Vagina (tissue), 2 donors: ENCODE data around the gene EDC4. TPM values are rescaled to one million over a fixed set of nuclear protein-coding genes. Genes with fewer than 3 reads are reported as not detected.

ENCODE experiments used
- DNase-seq, 2 donors: peaks; one replicate each; pipeline ENCODE4 v3.0.0-alpha.2; 2017; ENCODE audit errors: extremely low spot score in 2 of 2
- H3K27ac ChIP-seq: fragments of 200-600 bp; sonication (generic); one replicate; pipeline ENCODE4 v1.5.1; 2019
- H3K27me3 ChIP-seq: fragments of 200-600 bp; sonication (generic); one replicate; pipeline ENCODE4 v1.5.1; 2019
- H3K36me3 ChIP-seq, 2 donors: fragments of 200-600 bp; sonication (generic); one replicate each; pipeline ENCODE4 v1.5.1; 2017 to 2019
- H3K4me1 ChIP-seq: fragments of 200-600 bp; sonication (generic); one replicate; pipeline ENCODE4 v1.5.1; 2019
- H3K4me3 ChIP-seq, 2 donors: fragments of 200-600 bp; sonication (generic); 1 replicate in 1 of 2; 2 replicates in 1 of 2; pipeline ENCODE4 v1.5.1; 2016 to 2019
- H3K9me3 ChIP-seq: fragments of 200-600 bp; sonication (generic); one replicate; pipeline ENCODE4 v1.5.1; 2019
- CTCF ChIP-seq, 3 experiments: fragments of 450-650 bp in 2 of 3; fragments of 200-600 bp in 1 of 3; sonication (generic) in 1 of 3; IDR thresholded peaks; one replicate each; pipeline ENCODE4 v1.5.1; 2017 to 2019; ENCODE audit warnings: antibody characterized with exemption in 3 of 3, mild to moderate bottlenecking in 2 of 3, moderate library complexity in 2 of 3
- POLR2A ChIP-seq, 2 donors: fragments of 450-650 bp; IDR thresholded peaks; one replicate each; pipeline ENCODE4 v1.6.1; 2017; ENCODE audit warnings: antibody characterized with exemption in 2 of 2, mild to moderate bottlenecking in 2 of 2, moderate library complexity in 2 of 2
- POLR2AphosphoS5 ChIP-seq, 2 donors: sonication (generic); formaldehyde crosslinking; IDR thresholded peaks; one replicate each; pipeline ENCODE4 v1.9.0; 2017; ENCODE audit warnings: antibody characterized with exemption in 2 of 2, mild to moderate bottlenecking in 2 of 2, low read depth in 1 of 2; ENCODE audit not compliant: insufficient read depth in 1 of 2
- intact Hi-C: fragments of 100-400 bp; cut with DNase I; formaldehyde crosslinking; loops from one replicate; pipeline ENCODE4 v1.15.1; 2023
- total RNA-seq: library from RNA; depleted of rRNA; stranded (reverse); fragments of >200 nt; gene quantifications from one replicate; pipeline ENCODE4 v1.2.3, GENCODE V29; 2016

Gene EDC4
- total RNA-seq, 1 donor from 2014 or later: 71.9 TPM

GRCh38 chr16:67869653-67870052 is 3.2 kb upstream of the EDC4 start:
- Histone ChIP-seq H3K27me3 (no peaks in the 10 kb centered on the region), H3K4me1 (peaks cover 22% of the 10 kb centered on the region), H3K9me3 (no peaks in the 10 kb centered on the region), H3K36me3 (peaks cover 0 to 50% of the 10 kb centered on the region in 2 donors), H3K27ac (no peak overlapping the region), H3K4me3 (no peak overlapping the region)
- DNase-seq: no peak
- TF ChIP-seq POLR2AphosphoS5 (IDR thresholded peaks at IDR 0.05; ENCODE audit: insufficient read depth in 1 of 2, low read depth in 1 of 2) (no peak), CTCF (IDR thresholded peaks at IDR 0.05) (no peak), POLR2A (IDR thresholded peaks at IDR 0.05) (no peak)
- intact Hi-C loops: no loop called here

DNA sequence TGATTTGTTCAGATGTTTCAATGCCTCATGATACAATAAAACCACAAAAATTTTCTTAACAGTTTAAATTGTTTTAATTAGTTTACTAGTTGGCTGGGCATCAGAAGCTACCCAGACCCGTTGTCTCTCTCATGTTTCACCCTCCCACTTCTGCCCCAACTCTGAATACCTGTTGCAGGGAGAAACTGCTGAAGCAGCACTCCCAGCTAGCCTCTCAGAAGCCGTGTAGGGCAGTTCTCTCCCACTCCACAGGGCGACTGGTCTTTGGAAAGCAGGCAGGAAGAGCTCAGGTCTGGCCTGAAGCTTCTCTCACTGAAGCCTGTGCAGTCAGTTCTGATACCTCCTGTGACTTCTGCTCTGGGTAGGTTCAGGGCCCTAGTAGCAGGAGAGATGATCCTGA is 1.6 kb upstream of the EDC4 start:
- Histone ChIP-seq H3K4me1 (peaks cover 39% of the 10 kb centered on the region), H3K4me3 (no peak overlapping the region), H3K36me3 (peaks cover 0 to 46% of the 10 kb centered on the region in 2 donors), H3K27ac (no peak overlapping the region), H3K27me3 (no peaks in the 10 kb centered on the region), H3K9me3 (no peaks in the 10 kb centered on the region)
- no peak for DNase-seq
- TF ChIP-seq POLR2AphosphoS5 (IDR thresholded peaks at IDR 0.05; ENCODE audit: insufficient read depth in 1 of 2, low read depth in 1 of 2) (no peak), POLR2A (IDR thresholded peaks at IDR 0.05) (no peak), CTCF (IDR thresholded peaks at IDR 0.05) (no peak)
- intact Hi-C loops: no loop called here

- Histone ChIP-seq H3K4me1 (peaks cover 40% of the 10 kb centered on the region), H3K36me3 (peaks cover 0 to 50% of the 10 kb centered on the region in 2 donors), H3K27me3 (no peaks in the 10 kb centered on the region), H3K9me3 (no peaks in the 10 kb centered on the region), H3K27ac (peak overlapping the region; percentile 73), H3K4me3 (peak overlapping the region; percentile 78 to 94)
- no peak for TF ChIP-seq CTCF (IDR thresholded peaks at IDR 0.05)
- no peak for TF ChIP-seq POLR2AphosphoS5 (IDR thresholded peaks at IDR 0.05; ENCODE audit: insufficient read depth in 1 of 2, low read depth in 1 of 2)
- TF ChIP-seq POLR2A (IDR thresholded peaks at IDR 0.05): no peak
- intact Hi-C loops: no loop called here
- DNase-seq: no peak
These were observed 671 bp upstream of the EDC4 start for GRCh38 chr16:67872131-67872630.

DNA sequence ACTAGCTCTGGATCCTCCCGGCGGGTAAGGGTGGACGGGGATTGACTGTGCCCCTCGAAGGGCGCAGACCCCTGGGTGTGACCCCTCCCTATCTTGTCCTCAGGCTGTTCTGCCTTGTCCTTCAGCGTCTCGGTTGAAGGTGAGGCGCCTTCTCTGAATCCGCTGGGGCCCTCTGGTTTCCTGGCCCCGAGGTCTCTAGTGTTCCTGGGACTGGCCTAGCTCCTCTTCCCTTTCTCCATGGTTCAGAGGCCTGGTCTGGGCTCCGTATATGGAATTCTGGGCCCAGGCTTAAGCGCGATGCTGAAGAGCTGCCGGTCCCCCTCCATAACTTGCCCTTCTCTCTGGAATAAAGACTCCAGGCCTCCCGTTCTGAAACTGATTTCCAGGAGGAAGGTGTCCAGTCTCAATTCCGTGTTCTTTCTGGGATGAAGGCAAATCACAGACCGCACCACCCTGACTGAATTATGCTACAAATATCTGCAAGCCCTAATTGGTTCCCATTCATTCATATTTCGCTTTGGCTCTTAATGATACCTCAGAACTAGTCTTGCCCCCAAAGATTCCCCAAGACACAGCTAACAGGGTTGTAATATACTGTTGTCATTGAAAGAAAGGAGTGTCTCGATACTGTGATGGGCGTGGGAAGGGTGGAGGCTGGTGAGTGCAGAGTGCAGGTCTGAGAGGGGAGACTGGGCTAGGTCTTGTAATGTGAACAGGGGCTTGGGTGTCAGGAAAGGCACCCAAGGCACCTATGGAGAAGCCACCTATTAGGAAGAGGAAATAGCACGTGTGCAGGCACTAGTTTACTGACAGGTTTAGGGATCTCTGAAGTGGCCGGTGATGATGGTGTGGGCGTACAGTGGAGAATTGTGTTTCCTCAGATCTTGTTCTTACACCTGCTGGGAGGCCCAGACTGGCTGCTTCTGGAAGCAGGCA is 851 bp downstream of the EDC4 start:
- H3K27me3 ChIP-seq: no peaks in the 10 kb centered on the region
- peaks cover 40% of the 10 kb centered on the region for H3K4me1 ChIP-seq
- H3K27ac ChIP-seq: peak overlapping the region; percentile 73
- TF ChIP-seq CTCF (IDR thresholded peaks at IDR 0.05): no peak
- no peak for TF ChIP-seq POLR2A (IDR thresholded peaks at IDR 0.05)
- no peak for TF ChIP-seq POLR2AphosphoS5 (IDR thresholded peaks at IDR 0.05; ENCODE audit: insufficient read depth in 1 of 2, low read depth in 1 of 2)
- H3K4me3 ChIP-seq: peak overlapping the region; percentile 78 to 94
- intact Hi-C loops: no loop called here
- H3K36me3 ChIP-seq: peaks cover under 1 to 50% of the 10 kb centered on the region in 2 donors
- no peaks in the 10 kb centered on the region for H3K9me3 ChIP-seq
- DNase-seq: no peak

GRCh38 chr16:67874372-67874771 is 1.5 kb downstream of the EDC4 start:
- no peak for TF ChIP-seq CTCF (IDR thresholded peaks at IDR 0.05)
- TF ChIP-seq POLR2A (IDR thresholded peaks at IDR 0.05): no peak
- TF ChIP-seq POLR2AphosphoS5 (IDR thresholded peaks at IDR 0.05; ENCODE audit: insufficient read depth in 1 of 2, low read depth in 1 of 2): no peak
- no peak for DNase-seq
- Histone ChIP-seq H3K4me1 (peaks cover 40% of the 10 kb centered on the region), H3K4me3 (peak overlapping the region; percentile 78 to 94), H3K27me3 (no peaks in the 10 kb centered on the region), H3K36me3 (peaks cover 4 to 50% of the 10 kb centered on the region in 2 donors), H3K27ac (no peak overlapping the region), H3K9me3 (no peaks in the 10 kb centered on the region)
- intact Hi-C loops: no loop called here
